ENCODE data around the gene HENMT1. TPM values are rescaled to one million over a fixed set of nuclear protein-coding genes. Genes with fewer than 3 reads are reported as not detected.

Gene HENMT1
- total and polyA plus RNA-seq, 3 donors from 2014 or later: 70.9 to 126 (median 72.0) TPM

- no peaks in the 10 kb centered on the region for H3K36me3 ChIP-seq (ENCODE audit: low read depth, missing control alignments)
Observed at GRCh38 chr1:108634521-108634920, 26.4 kb downstream of the HENMT1 start.

GRCh38 chr1:108628665-108629064 is 32.2 kb downstream of the HENMT1 start:
- H3K27ac ChIP-seq: no peak overlapping the region
- no peaks in the 10 kb centered on the region for H3K9me3 ChIP-seq
- WGBS, 2 donors: 94 to 97% methylated on average over 2 of the region's 2 CpGs
- no peaks in the 10 kb centered on the region for H3K36me3 ChIP-seq (ENCODE audit: low read depth, missing control alignments)
- H3K4me3 ChIP-seq: no peak overlapping the region
- no peaks in the 10 kb centered on the region for H3K4me1 ChIP-seq
- no peak for TF ChIP-seq CTCF (IDR thresholded peaks at IDR 0.05)
- no peak for TF ChIP-seq POLR2A (IDR thresholded peaks at IDR 0.05)
- no peak for DNase-seq
- no peaks in the 10 kb centered on the region for H3K27me3 ChIP-seq
- intact Hi-C loops (cut with DNase I; ENCODE audit: low total_unique reads): no loop called here

More at GRCh38 chr1:108634521-108634920, 26.4 kb downstream of the HENMT1 start:
- intact Hi-C loops (cut with DNase I; ENCODE audit: low total_unique reads): no loop called here
- Histone ChIP-seq H3K4me1 (no peaks in the 10 kb centered on the region), H3K9me3 (no peaks in the 10 kb centered on the region), H3K4me3 (no peak overlapping the region), H3K27ac (no peak overlapping the region), H3K27me3 (no peaks in the 10 kb centered on the region)
- no peak for DNase-seq
- 79 to 88% methylated on average over 3 of the region's 3 CpGs for WGBS, 2 donors
- no peak for TF ChIP-seq CTCF (IDR thresholded peaks at IDR 0.05)

GRCh38 chr1:108627951-108628350 is 32.9 kb downstream of the HENMT1 start:
- WGBS, 2 donors: 53 to 65% methylated on average over 3 of the region's 3 CpGs
- Histone ChIP-seq H3K36me3 (ENCODE audit: low read depth, missing control alignments) (no peaks in the 10 kb centered on the region), H3K9me3 (no peaks in the 10 kb centered on the region), H3K4me1 (no peaks in the 10 kb centered on the region), H3K27ac (no peak overlapping the region), H3K4me3 (no peak overlapping the region), H3K27me3 (no peaks in the 10 kb centered on the region)
- intact Hi-C loops (cut with DNase I; ENCODE audit: low total_unique reads): no loop called here
- TF ChIP-seq POLR2A (IDR thresholded peaks at IDR 0.05) (no peak), CTCF (IDR thresholded peaks at IDR 0.05) (no peak)
- DNase-seq: no peak

GRCh38 chr1:108627256-108627655 is 33.6 kb downstream of the HENMT1 start:
- TF ChIP-seq POLR2A (IDR thresholded peaks at IDR 0.05) (no peak), CTCF (IDR thresholded peaks at IDR 0.05) (no peak)
- Histone ChIP-seq H3K27me3 (no peaks in the 10 kb centered on the region), H3K27ac (no peak overlapping the region), H3K4me3 (no peak overlapping the region), H3K4me1 (no peaks in the 10 kb centered on the region), H3K36me3 (ENCODE audit: low read depth, missing control alignments) (no peaks in the 10 kb centered on the region), H3K9me3 (no peaks in the 10 kb centered on the region)
- DNase-seq: no peak
- 69 to 80% methylated on average over 1 of the region's 1 CpG for WGBS, 2 donors
- intact Hi-C loops (cut with DNase I; ENCODE audit: low total_unique reads): no loop called here

- intact Hi-C loops (cut with DNase I; ENCODE audit: low total_unique reads): no loop called here
- no peaks in the 10 kb centered on the region for H3K9me3 ChIP-seq
- no peaks in the 10 kb centered on the region for H3K36me3 ChIP-seq (ENCODE audit: low read depth, missing control alignments)
- H3K4me1 ChIP-seq: no peaks in the 10 kb centered on the region
- no peak overlapping the region for H3K4me3 ChIP-seq
- H3K27ac ChIP-seq: no peak overlapping the region
- WGBS, 2 donors: 71 to 74% methylated on average over 1 of the region's 1 CpG
- H3K27me3 ChIP-seq: no peaks in the 10 kb centered on the region
- DNase-seq: no peak
- TF ChIP-seq CTCF (IDR thresholded peaks at IDR 0.05): no peak
- no peak for TF ChIP-seq POLR2A (IDR thresholded peaks at IDR 0.05)
Observed at GRCh38 chr1:108624069-108624468, 36.8 kb downstream of the HENMT1 start.

All from testis (tissue), 3 donors.